Stimulated activated CD4-positive, alpha-beta T cell treated with anti-CD3 and anti-CD28 coated beads, Interleukin-1b, Interleukin-23, amount 100 ng/mL, for 24 hours (primary cell): Measurements from ENCODE around the gene DNAJC5G.
"Not testable (repeated sequence)": the region's sequence is repeated elsewhere in the genome, so short reads cannot be mapped to it uniquely, and the experiment has no call there.

Source experiments
- DNase-seq, 4 experiments: peaks; one replicate each; pipeline ENCODE4 v3.0.0-alpha.2; 2020; ENCODE audit warnings: low read depth in 4 of 4, low spot score in 1 of 4

DNAJC5G gene

GRCh38 chr2:27307545-27308358, 32.5 kb downstream of the DNAJC5G start:
- no peak for DNase-seq

- no peak for DNase-seq
These were observed 33.2 kb downstream of the DNAJC5G start, which contains the start of gene UCN for GRCh38 chr2:27308359-27308881. Gene UCN, minus strand, starts transcription at chr2:27308445. Its CDS starts 550 bp downstream, at chr2:27307895.

GRCh38 chr2:27309651-27310050, 34.4 kb downstream of the DNAJC5G start:
- DNase-seq: no peak

- DNase-seq: no peak
These were observed 36.9 kb downstream of the DNAJC5G start for GRCh38 chr2:27312152-27312551.

- DNase-seq: no peak
These were observed 38.8 kb downstream of the DNAJC5G start for GRCh38 chr2:27313882-27314645.

GRCh38 chr2:27314709-27315108, 39.5 kb downstream of the DNAJC5G start:
- DNase-seq: no peak

GRCh38 chr2:27315122-27315521, 39.9 kb downstream of the DNAJC5G start:
- DNase-seq: no peak

- DNase-seq: no peak
These were observed 41.6 kb downstream of the DNAJC5G start for GRCh38 chr2:27316655-27317412.

GRCh38 chr2:27319839-27320238, 44.6 kb downstream of the DNAJC5G start:
- DNase-seq: not testable (repeated sequence)

- no peak for DNase-seq
These were observed 45.8 kb downstream of the DNAJC5G start for GRCh38 chr2:27320958-27321543.

- no peak for DNase-seq
These were observed 47.1 kb downstream of the DNAJC5G start for GRCh38 chr2:27322301-27322765.

- peak; percentile 66 to 86 (median 80) for DNase-seq
These were observed 47.7 kb downstream of the DNAJC5G start, which contains the start of gene MPV17 for GRCh38 chr2:27322766-27323595. Gene MPV17, minus strand, starts transcription at chr2:27323097. Its CDS starts 580 bp downstream, at chr2:27322517.

GRCh38 chr2:27323596-27324285, 48.5 kb downstream of the DNAJC5G start:
- DNase-seq: no peak

GRCh38 chr2:27324720-27325119, 49.5 kb downstream of the DNAJC5G start:
- DNase-seq: no peak
